Activated CD4-positive, alpha-beta T cell treated with anti-CD3 and anti-CD28 coated beads, Interleukin-2, amount 10 ng/mL, durations not matched to agents 7 days and 5 days (primary cell): ENCODE results near the gene EYS. TPM values are rescaled to one million over a fixed set of nuclear protein-coding genes. Genes with fewer than 3 reads are reported as not detected.

Source experiments
- CTCF ChIA-PET: fragments of 350-600 bp; sonication (Branson Sonifier 250); formaldehyde crosslinking; loops from one replicate; lab custom pipeline; 2021; ENCODE audit warnings: antibody characterized with exemption; lab: Charles Lee
- POLR2A ChIA-PET: fragments of 350-600 bp; sonication (Branson Sonifier 250); formaldehyde crosslinking; loops from one replicate; lab custom pipeline; 2021; ENCODE audit warnings: antibody characterized with exemption; lab: Charles Lee
- DNase-seq: peaks from one replicate; pipeline ENCODE4 v3.0.0-alpha.2; 2020
- H3K27ac Mint-ChIP-seq: one replicate; pipeline ENCODE4 v1.8.0; 2021; ENCODE audit warnings: mild to moderate bottlenecking, moderate library complexity, mixed read lengths
- H3K27me3 Mint-ChIP-seq: one replicate; pipeline ENCODE4 v1.8.0; 2021; ENCODE audit warnings: mixed read lengths
- H3K36me3 Mint-ChIP-seq: one replicate; pipeline ENCODE4 v1.8.0; 2021; ENCODE audit warnings: low read depth, mixed read lengths
- H3K4me1 Mint-ChIP-seq: one replicate; pipeline ENCODE4 v1.8.0; 2021; ENCODE audit warnings: mixed read lengths
- H3K4me3 Mint-ChIP-seq: one replicate; pipeline ENCODE4 v1.8.0; 2021; ENCODE audit warnings: mild to moderate bottlenecking, moderate library complexity, mixed read lengths
- H3K9me3 Mint-ChIP-seq: one replicate; pipeline ENCODE4 v1.8.0; 2021; ENCODE audit warnings: mixed read lengths
- total RNA-seq, 2 experiments: library from RNA; stranded (reverse); gene quantifications; one replicate each; pipeline ENCODE4 v1.2.3, GENCODE V29; 2021

Gene EYS
- total RNA-seq, 2 experiments from 2014 or later = not detected

DNA sequence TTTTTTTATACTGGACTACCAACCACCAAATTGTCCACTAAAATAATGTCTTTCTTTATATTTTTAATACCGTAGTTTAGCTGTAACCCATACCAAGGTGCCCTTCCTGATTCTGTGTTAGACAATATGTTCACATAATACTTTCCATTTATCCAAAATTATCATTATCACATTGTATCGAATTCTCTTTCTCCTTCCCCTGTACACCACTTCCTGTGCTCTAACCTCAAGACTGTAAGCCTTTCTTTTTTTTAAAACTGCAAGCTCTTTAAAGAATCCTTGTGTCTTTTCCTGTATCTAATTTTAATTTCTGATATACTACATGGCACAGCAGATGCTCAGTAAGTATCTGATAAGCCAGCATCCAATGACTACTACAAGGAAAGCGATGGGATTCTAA is 917.5 kb downstream of the EYS start:
- ChIA-PET CTCF (no interaction called here), POLR2A (no interaction called here)
- Mint-ChIP-seq H3K27me3 (no peaks in the 10 kb centered on the region), H3K9me3 (no peaks in the 10 kb centered on the region), H3K36me3 (no peaks in the 10 kb centered on the region), H3K4me3 (no peak overlapping the region), H3K4me1 (no peaks in the 10 kb centered on the region), H3K27ac (no peak overlapping the region)
- DNase-seq = no peak

DNA sequence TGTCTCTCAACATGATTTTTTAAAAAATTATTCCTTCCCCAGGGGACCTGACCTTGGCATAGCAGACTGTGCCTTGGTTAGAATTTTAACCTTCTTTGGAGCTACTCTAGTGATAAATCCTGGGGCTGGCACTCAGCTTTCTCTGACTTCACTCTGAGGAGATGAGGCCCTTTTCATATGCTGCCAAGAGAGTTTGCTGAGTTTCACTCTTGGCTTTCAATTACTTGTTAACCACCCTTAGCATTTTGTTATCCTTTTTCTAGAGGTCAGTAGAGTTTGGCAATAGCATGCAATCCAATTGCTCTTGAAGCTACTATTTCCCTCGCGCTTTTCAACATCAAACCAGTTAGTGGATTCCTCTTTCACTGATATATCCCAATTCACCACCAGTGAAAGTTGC is 920.3 kb downstream of the EYS start:
- H3K27ac Mint-ChIP-seq = no peak overlapping the region
- no peaks in the 10 kb centered on the region for H3K36me3 Mint-ChIP-seq
- POLR2A ChIA-PET = no interaction called here
- no peaks in the 10 kb centered on the region for H3K4me1 Mint-ChIP-seq
- H3K9me3 Mint-ChIP-seq = no peaks in the 10 kb centered on the region
- no peak for DNase-seq
- CTCF ChIA-PET = no interaction called here
- H3K4me3 Mint-ChIP-seq = no peak overlapping the region
- no peaks in the 10 kb centered on the region for H3K27me3 Mint-ChIP-seq

DNA sequence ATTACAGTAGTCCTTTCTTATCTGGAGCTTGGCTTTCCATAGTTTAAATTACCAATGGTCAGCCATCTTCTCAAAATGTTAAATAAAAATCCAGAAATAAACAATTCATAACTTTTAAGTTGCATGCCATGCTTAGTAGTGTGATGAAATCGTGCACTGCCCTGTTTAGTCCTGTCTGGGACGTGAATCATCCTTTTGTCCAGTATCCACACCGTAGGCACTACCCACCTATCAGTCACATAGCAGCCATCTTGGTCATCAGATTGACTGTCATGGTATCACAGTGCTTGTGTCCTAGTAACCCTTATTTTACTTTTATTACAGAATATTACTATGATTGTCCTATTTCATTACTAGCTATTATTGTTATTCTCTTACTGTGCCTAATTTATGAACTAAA is 924.1 kb downstream of the EYS start:
- POLR2A ChIA-PET = no interaction called here
- no peaks in the 10 kb centered on the region for H3K4me1 Mint-ChIP-seq
- H3K27me3 Mint-ChIP-seq = no peaks in the 10 kb centered on the region
- no peak for DNase-seq
- CTCF ChIA-PET = no interaction called here
- no peak overlapping the region for H3K27ac Mint-ChIP-seq
- H3K4me3 Mint-ChIP-seq = no peak overlapping the region
- peaks cover 12% of the 10 kb centered on the region for H3K9me3 Mint-ChIP-seq
- no peaks in the 10 kb centered on the region for H3K36me3 Mint-ChIP-seq

DNA sequence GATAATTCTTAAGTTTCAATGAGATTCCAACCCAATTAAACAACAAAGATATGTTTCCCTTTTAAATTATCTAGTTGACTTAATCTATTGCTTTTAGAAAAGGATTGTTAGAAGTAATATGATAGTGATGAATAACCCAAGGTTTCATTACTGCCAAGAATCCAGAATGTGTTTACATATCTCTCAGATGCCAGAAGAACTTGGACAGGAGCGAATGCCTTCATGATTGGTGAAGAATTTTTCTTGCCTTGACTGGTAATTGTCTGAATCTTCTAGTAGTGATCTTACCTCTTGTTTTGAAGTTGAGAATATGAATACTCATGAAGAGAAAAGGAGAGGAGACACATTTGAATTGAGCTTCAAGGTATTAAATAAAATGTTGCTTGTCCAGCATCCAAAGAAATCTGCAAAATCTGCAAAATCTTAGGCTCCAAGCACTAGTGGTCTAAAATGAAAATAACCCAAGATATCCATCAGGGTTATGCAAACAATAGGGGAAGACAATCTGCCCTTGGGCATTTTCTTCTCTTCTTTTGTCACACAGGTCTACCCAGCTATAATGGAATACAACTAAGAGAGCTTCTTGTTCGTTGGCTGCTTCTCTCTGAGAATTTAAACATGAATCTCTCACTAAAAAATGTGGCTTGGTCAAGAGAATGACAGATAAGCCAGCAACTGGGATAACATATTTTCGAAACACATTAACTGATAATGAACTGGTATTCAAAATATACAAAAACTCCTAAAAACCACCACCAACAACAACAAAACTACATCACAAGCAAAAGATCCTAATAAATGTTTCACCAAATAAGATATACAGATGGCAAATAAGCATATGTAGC is 928.9 kb downstream of the EYS start:
- H3K27ac Mint-ChIP-seq = no peak overlapping the region
- DNase-seq = no peak
- ChIA-PET CTCF (no interaction called here), POLR2A (no interaction called here)
- H3K27me3 Mint-ChIP-seq = no peaks in the 10 kb centered on the region
- H3K4me1 Mint-ChIP-seq = no peaks in the 10 kb centered on the region
- peaks cover 13% of the 10 kb centered on the region for H3K9me3 Mint-ChIP-seq
- H3K36me3 Mint-ChIP-seq = no peaks in the 10 kb centered on the region
- H3K4me3 Mint-ChIP-seq = no peak overlapping the region

DNA sequence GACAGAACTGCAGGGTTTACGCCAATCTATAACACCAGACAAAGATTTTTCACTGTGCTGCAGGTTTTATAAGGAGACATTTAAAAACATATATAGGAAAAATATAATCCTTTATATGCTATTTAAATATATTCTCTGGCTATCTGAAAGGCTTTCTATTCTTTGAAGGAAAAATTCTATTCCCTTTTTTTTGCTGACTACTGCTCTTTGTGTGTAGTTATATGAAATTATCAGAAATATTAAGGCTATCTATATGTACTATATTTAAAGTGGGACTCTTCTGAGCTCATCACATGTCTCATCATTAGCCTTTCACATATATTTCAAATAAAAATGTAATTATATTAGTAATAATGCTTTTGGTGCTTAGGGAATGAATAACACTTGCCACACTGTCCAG is 930.7 kb downstream of the EYS start:
- no peak overlapping the region for H3K27ac Mint-ChIP-seq
- ChIA-PET POLR2A (no interaction called here), CTCF (no interaction called here)
- no peak for DNase-seq
- no peaks in the 10 kb centered on the region for H3K4me1 Mint-ChIP-seq
- H3K27me3 Mint-ChIP-seq = no peaks in the 10 kb centered on the region
- no peaks in the 10 kb centered on the region for H3K36me3 Mint-ChIP-seq
- peaks cover 14% of the 10 kb centered on the region for H3K9me3 Mint-ChIP-seq
- H3K4me3 Mint-ChIP-seq = no peak overlapping the region

DNA sequence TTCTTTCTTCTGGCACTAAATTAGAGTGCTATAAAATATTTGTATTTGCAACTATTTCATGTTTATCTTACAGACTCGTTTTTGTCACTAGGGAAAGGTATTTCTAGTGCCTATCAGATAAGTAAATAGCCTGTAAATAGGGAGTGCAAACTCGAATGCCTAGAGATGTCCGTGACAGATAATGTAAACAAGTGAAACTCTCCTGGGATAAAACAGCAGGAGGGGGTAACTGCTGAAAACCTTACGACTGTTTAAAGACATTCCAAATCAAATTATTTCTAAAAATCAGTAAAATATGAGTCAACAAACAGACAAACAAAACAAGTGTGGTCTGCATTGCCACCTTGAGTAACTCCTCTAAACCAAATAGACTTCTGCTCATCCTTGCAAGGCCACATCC is 932.1 kb downstream of the EYS start:
- Mint-ChIP-seq H3K9me3 (peaks cover 11% of the 10 kb centered on the region), H3K27me3 (no peaks in the 10 kb centered on the region), H3K36me3 (no peaks in the 10 kb centered on the region), H3K4me1 (no peaks in the 10 kb centered on the region), H3K4me3 (no peak overlapping the region), H3K27ac (no peak overlapping the region)
- CTCF ChIA-PET = no interaction called here
- POLR2A ChIA-PET = no interaction called here
- no peak for DNase-seq

DNA sequence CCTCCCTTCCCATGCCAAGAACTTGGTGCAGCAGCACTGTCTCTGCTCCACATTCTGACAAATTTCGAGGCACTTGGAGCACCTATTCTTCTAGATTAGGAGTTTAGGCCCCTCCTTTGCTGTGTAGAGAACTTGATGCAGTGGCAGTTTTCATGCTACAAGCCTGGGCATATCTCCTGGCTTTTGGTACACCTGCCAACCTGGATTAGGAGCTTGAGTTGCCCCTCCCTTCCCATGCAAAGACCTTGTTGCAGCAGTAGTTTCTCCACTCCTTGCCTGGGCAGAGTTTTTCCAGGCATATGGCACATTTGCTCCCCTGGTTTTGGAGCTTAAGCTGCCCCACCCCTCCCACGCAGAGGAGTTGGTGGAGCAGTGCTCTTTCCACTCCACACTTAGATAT is 956.1 kb downstream of the EYS start:
- Mint-ChIP-seq H3K36me3 (no peaks in the 10 kb centered on the region), H3K4me3 (no peak overlapping the region), H3K27ac (no peak overlapping the region), H3K27me3 (no peaks in the 10 kb centered on the region), H3K4me1 (no peaks in the 10 kb centered on the region), H3K9me3 (peaks cover 2% of the 10 kb centered on the region)
- ChIA-PET CTCF (no interaction called here), POLR2A (no interaction called here)
- no peak for DNase-seq

DNA sequence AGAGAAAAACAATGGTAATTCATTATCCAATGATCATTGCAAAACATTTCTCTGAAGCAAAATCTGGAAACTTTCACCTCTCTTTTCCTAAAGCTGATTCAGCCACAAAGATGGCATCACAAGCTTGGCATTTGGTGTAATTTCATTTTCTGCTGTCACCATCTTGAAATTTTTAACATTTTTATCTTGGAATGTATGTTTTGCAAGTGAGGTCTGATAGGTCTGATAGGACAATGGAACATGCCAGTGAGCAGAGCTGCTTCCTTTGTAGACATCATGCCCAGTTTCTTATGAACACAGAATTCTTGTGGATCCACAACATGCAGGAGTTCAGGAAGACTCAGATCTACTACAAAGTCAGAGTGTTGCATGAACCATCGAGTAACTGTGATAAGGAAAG is 969.6 kb downstream of the EYS start:
- H3K27ac Mint-ChIP-seq = no peak overlapping the region

DNA sequence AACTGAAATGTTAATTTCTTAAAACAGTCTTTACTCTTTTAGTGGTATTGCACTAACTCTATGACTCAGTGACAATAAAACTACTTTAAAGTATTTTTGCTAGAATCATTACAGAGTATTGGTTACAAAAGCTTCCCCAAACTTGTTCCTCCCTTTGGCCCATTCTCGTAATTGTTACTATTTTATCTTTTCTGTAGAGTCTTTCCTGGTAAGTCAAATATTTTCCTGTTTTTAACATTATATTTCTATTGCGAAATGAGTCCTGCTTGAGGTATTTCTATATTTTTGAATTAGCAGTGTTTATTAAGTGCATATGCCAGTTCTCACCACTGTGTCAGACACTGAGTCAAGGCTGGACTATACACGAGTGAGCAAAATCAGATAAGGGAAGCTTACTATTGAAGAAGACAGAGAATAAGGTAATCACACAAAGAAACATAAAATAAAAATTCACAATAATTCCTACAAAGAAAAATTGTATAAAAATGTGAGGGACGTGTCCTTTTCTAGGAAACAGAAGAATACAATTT is 970.5 kb downstream of the EYS start:
- no peak overlapping the region for H3K27ac Mint-ChIP-seq
- CTCF ChIA-PET = no interaction called here
- H3K4me3 Mint-ChIP-seq = no peak overlapping the region
- H3K36me3 Mint-ChIP-seq = no peaks in the 10 kb centered on the region
- no peak for DNase-seq
- no peaks in the 10 kb centered on the region for H3K4me1 Mint-ChIP-seq
- peaks cover 7% of the 10 kb centered on the region for H3K9me3 Mint-ChIP-seq
- POLR2A ChIA-PET = no interaction called here
- no peaks in the 10 kb centered on the region for H3K27me3 Mint-ChIP-seq

More for the DNA sequence above, 969.6 kb downstream of the EYS start:
- H3K9me3 Mint-ChIP-seq = peaks cover 3% of the 10 kb centered on the region
- H3K4me3 Mint-ChIP-seq = no peak overlapping the region
- ChIA-PET CTCF (no interaction called here), POLR2A (no interaction called here)
- no peaks in the 10 kb centered on the region for H3K27me3 Mint-ChIP-seq
- no peaks in the 10 kb centered on the region for H3K36me3 Mint-ChIP-seq
- no peak for DNase-seq
- H3K4me1 Mint-ChIP-seq = no peaks in the 10 kb centered on the region

DNA sequence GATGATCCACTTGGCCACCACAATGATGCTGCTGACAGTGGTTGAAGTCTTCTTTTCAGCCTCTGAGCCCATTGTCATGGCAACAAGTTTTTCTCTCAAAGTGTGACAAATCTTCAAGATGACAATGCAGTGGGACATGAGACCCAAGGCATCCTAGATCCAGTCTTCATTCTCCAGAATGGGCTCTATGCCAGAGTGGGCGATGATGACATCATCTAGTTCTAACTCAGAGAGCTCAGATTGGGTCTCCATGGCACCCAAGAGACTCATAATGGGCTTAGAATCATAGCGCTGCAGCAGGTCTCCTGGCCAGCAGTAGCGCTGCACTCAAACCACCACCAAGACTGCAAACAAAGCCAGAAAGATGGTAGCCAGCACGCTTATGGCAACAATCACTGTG is 973.6 kb downstream of the EYS start:
- no peaks in the 10 kb centered on the region for H3K36me3 Mint-ChIP-seq
- CTCF ChIA-PET = interaction anchor here (0.6 kb wide), 1 partner anchor 1863 kb away, joined by 3 read pairs; no protein-coding TSS in a partner anchor
- DNase-seq = no peak
- no peaks in the 10 kb centered on the region for H3K4me1 Mint-ChIP-seq
- POLR2A ChIA-PET = no interaction called here
- peaks cover 12% of the 10 kb centered on the region for H3K9me3 Mint-ChIP-seq
- no peak overlapping the region for H3K4me3 Mint-ChIP-seq
- no peak overlapping the region for H3K27ac Mint-ChIP-seq
- H3K27me3 Mint-ChIP-seq = no peaks in the 10 kb centered on the region

DNA sequence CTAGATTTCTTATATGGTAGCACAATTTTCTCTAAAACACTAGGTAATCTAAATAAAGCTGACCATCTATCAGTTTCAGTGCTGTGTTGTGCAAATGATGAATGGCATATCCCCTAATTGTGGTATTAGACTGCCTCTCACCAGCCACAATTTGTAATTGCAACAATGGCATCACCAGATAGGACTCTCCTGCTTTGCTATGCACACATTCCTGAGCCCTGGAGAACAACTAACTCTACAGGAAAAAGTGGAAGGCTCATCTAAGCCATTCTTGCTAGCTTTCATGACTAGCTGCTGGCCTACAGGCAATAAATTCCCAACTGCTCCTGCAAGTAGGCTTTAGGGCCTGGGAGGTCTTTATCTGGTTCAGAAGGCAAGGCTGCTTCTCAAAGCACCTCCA is 974.1 kb downstream of the EYS start:
- no peak for DNase-seq
- ChIA-PET CTCF (interaction anchor here (0.6 kb wide), 1 partner anchor 1864 kb away, joined by 3 read pairs; no protein-coding TSS in a partner anchor), POLR2A (no interaction called here)
- peaks cover 10% of the 10 kb centered on the region for H3K9me3 Mint-ChIP-seq
- no peak overlapping the region for H3K4me3 Mint-ChIP-seq
- H3K4me1 Mint-ChIP-seq = no peaks in the 10 kb centered on the region
- H3K36me3 Mint-ChIP-seq = no peaks in the 10 kb centered on the region
- no peak overlapping the region for H3K27ac Mint-ChIP-seq
- no peaks in the 10 kb centered on the region for H3K27me3 Mint-ChIP-seq

DNA sequence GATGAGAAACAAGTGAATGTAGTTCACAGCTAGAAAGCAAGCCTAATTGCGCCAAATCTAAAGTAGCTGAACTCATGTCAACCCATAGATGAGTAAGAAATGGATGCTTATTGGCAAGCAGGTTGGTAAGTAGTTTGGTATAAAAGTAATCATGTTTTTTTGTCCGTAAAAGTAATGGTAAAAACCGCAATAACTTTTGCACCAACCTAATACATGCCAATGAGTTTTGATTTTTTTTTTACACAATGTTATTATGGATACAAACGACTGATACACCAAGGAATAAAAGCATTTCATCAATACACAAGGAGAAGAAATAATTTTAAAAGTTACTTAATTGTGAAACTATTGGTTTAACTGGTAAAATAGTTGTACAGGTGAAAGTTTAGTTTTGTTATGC is 977.5 kb downstream of the EYS start:
- Mint-ChIP-seq H3K27me3 (no peaks in the 10 kb centered on the region), H3K4me3 (no peak overlapping the region), H3K4me1 (no peaks in the 10 kb centered on the region), H3K9me3 (peaks cover 9% of the 10 kb centered on the region), H3K36me3 (no peaks in the 10 kb centered on the region), H3K27ac (no peak overlapping the region)
- ChIA-PET POLR2A (no interaction called here), CTCF (no interaction called here)
- DNase-seq = no peak

DNA sequence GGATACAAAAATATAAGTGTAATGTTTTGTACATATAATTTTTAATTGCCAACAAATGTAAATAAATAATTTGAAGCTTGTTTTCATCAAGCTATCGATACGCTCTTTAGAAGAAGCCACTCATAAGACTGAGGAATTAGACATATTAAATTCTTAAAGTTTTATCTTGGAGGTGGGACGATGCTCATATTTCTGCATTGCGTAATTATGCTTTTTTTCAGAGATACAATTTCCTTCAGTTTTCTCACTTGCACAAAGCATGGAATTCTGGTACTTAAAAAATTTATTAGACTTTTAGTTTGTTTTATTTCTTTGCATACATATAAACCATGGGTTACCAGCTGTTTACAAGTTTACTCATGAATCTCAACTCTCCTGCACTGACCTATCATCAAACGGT is 980.0 kb downstream of the EYS start:
- Mint-ChIP-seq H3K36me3 (no peaks in the 10 kb centered on the region), H3K4me3 (no peak overlapping the region), H3K9me3 (peaks cover 9% of the 10 kb centered on the region), H3K27me3 (no peaks in the 10 kb centered on the region), H3K27ac (no peak overlapping the region), H3K4me1 (no peaks in the 10 kb centered on the region)
- no peak for DNase-seq
- POLR2A ChIA-PET = no interaction called here
- CTCF ChIA-PET = no interaction called here

DNA sequence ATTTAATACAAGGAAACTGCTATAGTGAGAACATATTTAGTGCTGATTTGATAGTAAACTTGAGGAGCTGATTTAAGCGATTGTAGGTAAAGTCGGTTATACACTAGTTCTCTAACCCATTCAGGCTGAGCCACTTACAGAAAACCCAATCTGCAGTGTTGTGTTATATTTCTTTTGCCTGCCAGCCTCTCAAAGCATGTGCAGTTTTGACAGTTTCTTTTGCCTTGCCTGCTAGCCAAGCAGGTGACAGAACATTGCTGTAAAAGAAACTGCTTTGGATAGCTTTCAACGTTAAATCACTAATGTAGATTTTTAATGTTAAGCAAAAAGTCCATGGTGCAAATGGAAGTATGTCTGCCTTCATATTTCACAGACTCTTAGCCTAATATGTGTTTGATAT is 982.9 kb downstream of the EYS start:
- POLR2A ChIA-PET = no interaction called here
- H3K27me3 Mint-ChIP-seq = no peaks in the 10 kb centered on the region

More for the DNA sequence above, 982.9 kb downstream of the EYS start:
- peaks cover 2% of the 10 kb centered on the region for H3K9me3 Mint-ChIP-seq
- CTCF ChIA-PET = no interaction called here
- no peak for DNase-seq
- H3K36me3 Mint-ChIP-seq = no peaks in the 10 kb centered on the region
- H3K27ac Mint-ChIP-seq = no peak overlapping the region
- no peaks in the 10 kb centered on the region for H3K4me1 Mint-ChIP-seq
- H3K4me3 Mint-ChIP-seq = no peak overlapping the region
